ENCODE measurements around the gene BRIP1. TPM values are rescaled to one million over a fixed set of nuclear protein-coding genes. Genes with fewer than 3 reads are reported as not detected.
A peak's percentile ranks its signal among the peaks of the same experiment; 100 is the strongest.

BRIP1 gene
- total RNA-seq, 2 experiments from 2014 or later = 23.8 to 30.6 TPM

DNA sequence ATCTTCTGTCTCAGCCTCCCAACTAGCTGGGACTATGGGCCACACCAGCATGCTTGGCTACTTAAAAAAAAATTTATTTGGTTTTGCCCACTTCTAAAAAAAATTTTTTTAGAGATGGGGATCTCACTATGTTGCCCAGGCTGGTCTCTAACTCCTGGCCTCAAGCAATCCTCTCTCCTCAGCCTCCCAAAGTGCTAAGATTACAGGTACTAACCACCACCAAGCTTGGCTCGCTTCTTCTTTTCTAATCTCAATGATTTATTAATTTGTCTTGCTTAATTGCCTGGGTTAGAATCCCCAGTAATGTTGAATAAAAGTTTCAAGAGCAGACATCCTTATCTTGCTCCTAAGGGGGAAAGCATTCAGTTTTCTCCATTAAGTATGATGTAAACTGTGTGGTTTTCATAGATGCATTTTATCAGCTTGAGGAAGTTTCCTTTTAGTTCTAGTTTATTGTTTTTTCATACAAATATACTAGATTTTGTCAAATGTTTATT is 206.6 kb downstream of the BRIP1 start:
- CTCF ChIA-PET = no interaction called here
- Mint-ChIP-seq H3K9me3 (ENCODE audit: low read depth) (no peaks in the 10 kb centered on the region), H3K36me3 (no peaks in the 10 kb centered on the region), H3K4me3 (no peak overlapping the region), H3K4me1 (no peaks in the 10 kb centered on the region), H3K27ac (no peak overlapping the region), H3K27me3 (peaks cover 45% of the 10 kb centered on the region)
- ATAC-seq (no peak), DNase-seq (no peak)

DNA sequence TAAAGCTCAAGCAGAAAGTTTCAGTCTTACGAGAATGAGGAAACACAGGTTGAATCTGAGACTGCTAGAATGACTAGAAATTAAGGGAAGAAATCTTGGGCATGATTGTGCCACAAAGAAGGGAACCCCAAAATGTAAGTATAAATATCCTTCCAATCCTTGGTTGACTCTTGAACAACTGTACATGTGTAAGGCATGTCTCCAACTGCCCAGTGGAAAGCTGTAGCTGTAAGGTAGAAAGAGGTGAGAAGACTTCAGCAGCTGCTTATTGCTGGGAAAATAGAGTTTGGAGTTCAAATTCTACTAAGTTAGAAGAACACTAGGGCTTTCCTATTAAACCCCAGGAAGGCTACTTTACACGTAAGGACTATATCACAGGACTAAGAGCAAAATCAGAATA is 212.6 kb downstream of the BRIP1 start:
- Mint-ChIP-seq H3K4me1 (no peaks in the 10 kb centered on the region), H3K27me3 (peaks cover 46% of the 10 kb centered on the region), H3K36me3 (peaks cover 3% of the 10 kb centered on the region), H3K9me3 (ENCODE audit: low read depth) (peaks cover 4% of the 10 kb centered on the region), H3K4me3 (no peak overlapping the region), H3K27ac (no peak overlapping the region)
- no peak for DNase-seq
- ATAC-seq = no peak
- CTCF ChIA-PET = interaction anchor here (0.6 to 1.5 kb wide), 2 partner anchors 16 to 190 kb away, joined by 3 read pairs; no protein-coding TSS in a partner anchor

DNA sequence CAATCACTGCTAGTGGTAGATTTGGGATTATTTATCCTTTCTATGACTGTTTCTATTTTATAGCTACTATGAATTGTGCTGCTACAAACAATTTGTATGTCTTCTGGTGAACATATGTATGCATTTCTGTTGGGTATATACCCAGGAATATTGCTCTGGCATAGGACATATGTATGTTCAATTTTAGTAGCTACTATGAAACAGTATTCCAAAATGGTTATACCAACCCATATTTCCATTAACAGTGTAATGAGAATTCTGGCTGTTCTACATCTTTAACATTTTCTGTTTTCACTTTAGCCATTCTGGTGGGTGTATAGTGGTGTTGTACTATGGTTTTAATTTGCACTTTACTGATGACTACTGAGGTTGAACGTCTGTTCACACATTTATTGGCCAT is 214.7 kb downstream of the BRIP1 start:
- Mint-ChIP-seq H3K4me1 (no peaks in the 10 kb centered on the region), H3K9me3 (ENCODE audit: low read depth) (peaks cover 4% of the 10 kb centered on the region), H3K36me3 (peaks cover 3% of the 10 kb centered on the region), H3K27ac (no peak overlapping the region), H3K4me3 (no peak overlapping the region), H3K27me3 (peaks cover 48% of the 10 kb centered on the region)
- ATAC-seq = no peak
- DNase-seq = no peak
- CTCF ChIA-PET = interaction anchor here (0.6 kb wide), 1 partner anchor 79 kb away, joined by 3 read pairs; no protein-coding TSS in a partner anchor

DNA sequence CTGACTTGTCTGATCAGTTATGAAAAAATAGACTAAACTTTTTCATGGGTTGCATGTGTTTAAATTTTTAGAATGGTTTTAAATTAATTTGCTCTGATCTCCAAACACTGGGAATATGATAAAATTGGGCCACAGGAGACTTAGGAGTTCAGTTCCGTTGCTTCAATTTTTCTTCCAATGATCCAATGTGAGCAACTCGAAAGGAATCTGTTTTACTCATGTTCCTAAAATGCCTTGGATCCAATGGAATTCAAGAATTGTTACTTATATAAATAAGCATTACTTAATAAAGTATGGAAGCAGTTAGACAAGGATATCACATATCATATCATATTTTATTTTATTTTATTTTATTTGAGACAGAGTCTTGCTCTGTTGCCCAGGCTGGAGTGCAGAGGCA is 216.3 kb downstream of the BRIP1 start:
- H3K4me3 Mint-ChIP-seq = no peak overlapping the region
- CTCF ChIA-PET = interaction anchor here (1.1 kb wide), 1 partner anchor 463 kb away, joined by 3 read pairs; no protein-coding TSS in a partner anchor
- H3K36me3 Mint-ChIP-seq = peaks cover 3% of the 10 kb centered on the region
- DNase-seq (no peak), ATAC-seq (no peak)
- H3K4me1 Mint-ChIP-seq = no peaks in the 10 kb centered on the region
- H3K9me3 Mint-ChIP-seq (ENCODE audit: low read depth) = peaks cover 4% of the 10 kb centered on the region
- peaks cover 43% of the 10 kb centered on the region for H3K27me3 Mint-ChIP-seq
- no peak overlapping the region for H3K27ac Mint-ChIP-seq

DNA sequence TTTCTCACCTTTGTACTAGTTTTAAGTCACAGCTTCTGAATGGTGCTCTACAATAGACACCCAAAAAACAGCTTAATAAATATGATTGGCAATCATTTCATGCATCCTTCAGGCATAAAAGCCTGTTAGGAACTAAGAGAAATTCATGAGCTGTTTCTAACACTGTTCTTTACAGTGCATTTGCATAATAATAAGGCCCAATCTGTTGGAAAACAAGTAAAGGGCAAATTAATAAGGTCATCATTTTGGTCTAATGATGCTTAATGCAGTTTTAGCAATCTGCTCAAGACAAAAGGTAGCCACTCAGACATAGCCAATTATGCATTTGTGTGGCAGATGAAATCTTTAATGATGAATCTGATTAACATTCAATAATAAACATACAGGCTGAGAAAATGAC is 216.8 kb downstream of the BRIP1 start:
- ATAC-seq = no peak
- Mint-ChIP-seq H3K9me3 (ENCODE audit: low read depth) (peaks cover 4% of the 10 kb centered on the region), H3K27me3 (peaks cover 42% of the 10 kb centered on the region), H3K4me3 (no peak overlapping the region), H3K4me1 (no peaks in the 10 kb centered on the region), H3K27ac (no peak overlapping the region), H3K36me3 (peaks cover 3% of the 10 kb centered on the region)
- CTCF ChIA-PET = interaction anchor here (1.1 kb wide), 1 partner anchor 463 kb away, joined by 3 read pairs; no protein-coding TSS in a partner anchor
- no peak for DNase-seq

DNA sequence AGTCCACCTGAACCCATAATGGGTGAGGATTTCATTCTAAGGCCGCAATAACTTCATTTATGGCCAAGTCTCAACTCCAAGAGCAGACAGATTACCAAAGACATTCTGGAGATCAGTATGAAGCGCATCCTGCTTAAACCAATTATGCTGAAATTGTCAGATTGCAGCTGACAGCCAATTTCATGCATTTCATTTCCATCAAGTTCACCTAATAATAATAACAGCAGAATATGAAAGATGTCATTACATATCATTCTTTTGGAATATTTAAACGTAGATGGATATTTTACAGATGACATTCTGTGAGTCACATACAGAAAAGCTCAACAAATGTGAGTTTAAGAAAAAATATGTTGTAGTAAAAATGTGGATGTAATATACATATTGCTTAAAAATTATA is 217.4 kb downstream of the BRIP1 start:
- ATAC-seq (no peak), DNase-seq (no peak)
- Mint-ChIP-seq H3K4me3 (no peak overlapping the region), H3K9me3 (ENCODE audit: low read depth) (peaks cover 4% of the 10 kb centered on the region), H3K4me1 (no peaks in the 10 kb centered on the region), H3K27me3 (peaks cover 43% of the 10 kb centered on the region), H3K36me3 (peaks cover 3% of the 10 kb centered on the region), H3K27ac (no peak overlapping the region)
- CTCF ChIA-PET = interaction anchor here (1.1 kb wide), 1 partner anchor 464 kb away, joined by 3 read pairs; no protein-coding TSS in a partner anchor

DNA sequence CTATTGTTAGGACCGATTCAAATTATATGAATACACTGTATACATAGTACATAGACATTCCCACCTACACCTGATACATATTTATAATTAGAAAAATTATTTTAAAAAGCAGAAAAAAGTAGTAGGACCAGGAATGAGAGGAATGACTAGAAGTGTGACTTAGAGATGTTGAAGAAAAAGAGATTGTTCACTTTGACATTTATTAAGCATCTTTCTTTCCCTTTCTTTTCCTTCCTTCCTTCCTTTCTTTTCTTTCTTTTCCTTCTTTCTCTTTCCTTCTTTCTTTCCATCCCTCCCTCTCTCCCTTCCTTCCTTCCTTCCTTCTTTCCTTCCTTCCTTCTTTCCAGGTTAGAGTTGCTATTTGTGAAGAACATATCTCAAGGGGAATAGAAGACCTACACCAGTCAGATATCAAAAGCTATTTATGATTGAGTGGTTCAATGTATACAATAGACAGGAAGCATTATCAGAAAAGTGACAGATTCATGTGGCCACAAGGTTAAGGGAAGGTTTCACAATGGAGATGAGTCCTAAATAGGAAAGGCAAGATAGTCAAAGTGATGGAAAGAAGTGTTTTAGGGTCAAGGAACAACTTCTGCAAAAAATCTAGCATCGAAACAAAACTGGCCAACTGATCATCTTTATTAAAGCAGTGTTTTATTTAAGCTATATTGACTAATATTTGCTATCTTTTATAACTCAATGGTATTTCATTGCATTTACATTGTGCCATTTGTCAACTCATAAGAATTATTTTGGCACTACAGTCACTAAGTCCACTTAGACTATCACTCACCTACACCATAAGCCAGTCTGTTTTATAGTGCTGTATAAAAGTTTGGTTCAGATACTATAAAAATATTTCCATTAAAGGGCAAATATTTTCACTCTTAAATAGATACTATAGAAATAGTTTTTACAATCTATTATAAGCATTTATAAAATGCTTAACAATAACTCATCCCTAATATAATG is 218.2 kb downstream of the BRIP1 start:
- CTCF ChIA-PET = interaction anchor here (0.6 kb wide), 1 partner anchor 9 kb away, joined by 3 read pairs; no protein-coding TSS in a partner anchor
- DNase-seq = no peak
- peaks cover 41% of the 10 kb centered on the region for H3K27me3 Mint-ChIP-seq

DNA sequence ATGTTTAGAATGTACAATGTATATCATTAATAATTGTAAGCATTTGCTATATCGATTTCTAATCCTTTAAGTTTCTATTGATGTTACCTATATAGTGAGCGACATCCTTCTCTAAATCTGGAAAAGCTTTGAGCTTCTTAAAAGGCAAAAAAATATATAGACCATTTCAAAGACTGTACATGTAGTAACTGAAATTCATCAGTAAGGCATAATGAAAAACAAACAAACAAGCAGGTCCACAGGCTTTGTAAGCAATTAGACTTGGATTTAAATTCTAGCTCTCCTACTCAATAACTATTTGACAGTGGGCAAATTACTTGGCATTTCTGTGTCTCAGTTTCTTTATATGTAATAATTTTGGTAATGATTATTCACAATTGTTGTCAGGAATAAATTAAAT is 220.6 kb downstream of the BRIP1 start:
- Mint-ChIP-seq H3K4me1 (no peaks in the 10 kb centered on the region), H3K4me3 (no peak overlapping the region), H3K27ac (no peak overlapping the region), H3K36me3 (no peaks in the 10 kb centered on the region), H3K27me3 (peaks cover 48% of the 10 kb centered on the region), H3K9me3 (ENCODE audit: low read depth) (no peaks in the 10 kb centered on the region)
- CTCF ChIA-PET = interaction anchor here (1.0 kb wide), 1 partner anchor 467 kb away, joined by 3 read pairs; no protein-coding TSS in a partner anchor
- DNase-seq (no peak), ATAC-seq (no peak)

More for the DNA sequence above, 218.2 kb downstream of the BRIP1 start:
- Mint-ChIP-seq H3K4me3 (no peak overlapping the region), H3K4me1 (no peaks in the 10 kb centered on the region), H3K9me3 (ENCODE audit: low read depth) (no peaks in the 10 kb centered on the region), H3K36me3 (no peaks in the 10 kb centered on the region), H3K27ac (no peak overlapping the region)
- ATAC-seq = no peak

DNA sequence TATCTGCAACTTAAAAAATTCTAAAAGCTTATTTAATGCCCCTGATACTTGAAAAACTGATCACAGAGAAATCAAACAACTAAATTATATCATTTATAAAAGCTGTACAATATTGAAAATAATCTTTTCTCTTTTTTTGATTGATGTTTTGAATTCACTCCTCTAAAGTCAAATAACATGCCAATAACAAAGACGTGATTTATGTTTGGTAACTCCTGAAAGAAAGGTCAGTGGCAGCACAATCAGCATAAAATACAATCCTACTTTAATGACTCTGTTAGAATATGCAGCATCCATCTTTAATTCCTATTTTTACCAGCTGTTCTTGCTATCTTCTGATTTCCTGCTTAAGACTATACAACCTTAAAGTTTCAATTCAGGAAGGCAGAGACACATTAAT is 221.6 kb downstream of the BRIP1 start:
- H3K4me3 Mint-ChIP-seq = no peak overlapping the region
- DNase-seq (no peak), ATAC-seq (no peak)
- no peaks in the 10 kb centered on the region for H3K36me3 Mint-ChIP-seq
- no peaks in the 10 kb centered on the region for H3K4me1 Mint-ChIP-seq
- H3K27me3 Mint-ChIP-seq = peaks cover 51% of the 10 kb centered on the region
- CTCF ChIA-PET = interaction anchor here (1.4 to 1.5 kb wide), 2 partner anchors 195 to 468 kb away, joined by 3 to 5 read pairs; no protein-coding TSS in a partner anchor
- H3K27ac Mint-ChIP-seq = no peak overlapping the region
- H3K9me3 Mint-ChIP-seq (ENCODE audit: low read depth) = no peaks in the 10 kb centered on the region

DNA sequence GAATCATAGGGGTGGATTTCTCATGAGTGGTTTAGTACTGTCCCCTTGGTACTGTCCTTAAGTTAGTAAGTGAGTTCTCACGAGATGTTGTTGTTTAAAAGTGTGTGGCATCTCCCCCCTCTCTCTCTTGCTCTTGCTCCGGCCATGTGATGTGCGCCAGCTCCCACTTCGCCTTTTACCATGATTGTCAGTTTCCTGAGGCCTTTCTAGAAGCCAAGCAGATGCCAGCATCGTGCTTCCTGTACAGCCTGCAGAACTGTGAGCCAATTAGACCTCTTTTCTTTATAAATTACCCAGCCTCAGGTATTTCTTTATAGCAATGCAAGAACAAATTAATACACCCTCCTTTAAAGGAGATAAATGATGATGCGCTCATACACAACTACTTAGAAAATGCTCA is 222.2 kb downstream of the BRIP1 start:
- ATAC-seq (no peak), DNase-seq (no peak)
- Mint-ChIP-seq H3K9me3 (ENCODE audit: low read depth) (no peaks in the 10 kb centered on the region), H3K27me3 (peaks cover 54% of the 10 kb centered on the region), H3K4me3 (no peak overlapping the region), H3K36me3 (no peaks in the 10 kb centered on the region), H3K27ac (no peak overlapping the region), H3K4me1 (peaks cover 2% of the 10 kb centered on the region)
- CTCF ChIA-PET = interaction anchor here (0.6 to 1.5 kb wide), 3 partner anchors 196 to 468 kb away, joined by 3 to 5 read pairs (median 3); no protein-coding TSS in a partner anchor

DNA sequence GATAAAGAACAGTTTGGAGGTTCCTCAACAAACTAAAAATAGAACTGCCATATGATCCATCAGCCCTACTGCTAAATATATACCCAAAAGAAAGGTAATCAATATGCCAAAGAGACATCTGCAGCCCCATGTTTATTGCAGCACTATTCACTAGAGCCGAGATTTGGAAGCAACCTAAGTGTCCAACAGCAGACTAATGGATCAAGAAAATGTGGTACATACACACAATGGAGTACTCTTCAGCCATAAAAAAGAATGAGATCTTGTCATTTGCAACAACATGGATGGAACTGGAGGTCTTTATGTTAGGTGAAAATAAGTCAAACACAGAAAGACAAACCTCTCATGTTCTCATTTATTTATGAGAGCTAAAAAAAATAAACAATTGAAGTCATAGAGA is 223.5 kb downstream of the BRIP1 start:
- Mint-ChIP-seq H3K4me1 (peaks cover 2% of the 10 kb centered on the region), H3K27ac (no peak overlapping the region), H3K27me3 (peaks cover 58% of the 10 kb centered on the region), H3K4me3 (no peak overlapping the region), H3K9me3 (ENCODE audit: low read depth) (no peaks in the 10 kb centered on the region), H3K36me3 (no peaks in the 10 kb centered on the region)
- no peak for DNase-seq
- no peak for ATAC-seq
- CTCF ChIA-PET = no interaction called here

DNA sequence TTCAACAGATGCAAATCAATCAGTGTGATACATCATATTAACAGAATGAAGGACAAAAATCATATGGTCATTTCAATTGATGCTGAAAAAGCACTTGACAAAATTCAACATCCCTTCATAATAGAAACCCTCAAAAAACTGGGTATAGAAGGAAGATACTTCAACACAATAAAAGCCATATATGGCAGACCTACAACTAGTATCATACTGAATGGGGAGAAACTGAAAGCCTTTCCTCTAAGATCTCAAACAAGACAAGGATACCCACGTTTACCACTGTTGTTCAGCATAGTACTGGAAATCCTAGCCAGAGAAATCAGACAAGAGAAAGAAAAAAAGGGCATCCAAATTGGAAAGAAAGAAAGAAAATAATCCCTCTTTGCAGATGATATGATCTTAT is 225.2 kb downstream of the BRIP1 start:
- H3K36me3 Mint-ChIP-seq = no peaks in the 10 kb centered on the region
- H3K4me1 Mint-ChIP-seq = peaks cover 2% of the 10 kb centered on the region
- CTCF ChIA-PET = no interaction called here
- DNase-seq = no peak
- no peak for ATAC-seq
- H3K27ac Mint-ChIP-seq = no peak overlapping the region
- peaks cover 61% of the 10 kb centered on the region for H3K27me3 Mint-ChIP-seq
- H3K4me3 Mint-ChIP-seq = no peak overlapping the region
- H3K9me3 Mint-ChIP-seq (ENCODE audit: low read depth) = no peaks in the 10 kb centered on the region

DNA sequence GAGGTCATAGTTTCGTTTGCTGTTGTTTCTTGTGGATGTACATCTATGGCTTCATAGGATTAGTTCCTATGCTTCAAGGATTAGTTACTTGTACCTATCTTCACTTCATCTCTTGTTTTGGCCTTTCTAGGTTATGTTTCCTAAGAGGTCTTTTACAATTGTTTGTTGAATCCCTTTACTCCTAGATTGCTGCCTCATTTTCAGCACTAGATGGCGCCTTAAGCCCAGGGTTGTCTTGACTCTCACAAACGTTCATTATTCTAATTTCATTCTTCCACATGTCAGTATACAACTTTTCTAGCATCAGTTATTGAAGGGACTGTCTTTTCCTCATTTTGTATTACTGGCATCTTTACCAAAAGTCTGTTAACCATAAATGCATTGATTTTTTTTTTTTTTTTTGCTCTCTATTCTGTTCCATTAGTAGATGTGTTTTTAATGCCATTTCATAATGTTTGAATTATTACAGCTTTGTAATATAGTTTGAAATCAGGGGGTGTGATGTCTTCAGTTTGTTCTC is 227.4 kb downstream of the BRIP1 start:
- H3K4me3 Mint-ChIP-seq = no peak overlapping the region
- H3K36me3 Mint-ChIP-seq = no peaks in the 10 kb centered on the region
- H3K4me1 Mint-ChIP-seq = peaks cover 2% of the 10 kb centered on the region
- peaks cover 73% of the 10 kb centered on the region for H3K27me3 Mint-ChIP-seq
- CTCF ChIA-PET = interaction anchor here (0.6 to 3.7 kb wide), 8 partner anchors 9 to 1485 kb away, joined by 3 to 18 read pairs (median 3); no protein-coding TSS in a partner anchor
- DNase-seq (peak; percentile 76), ATAC-seq (peak; percentile 42)
- no peaks in the 10 kb centered on the region for H3K9me3 Mint-ChIP-seq (ENCODE audit: low read depth)
- no peak overlapping the region for H3K27ac Mint-ChIP-seq
